A172 (cell line): Measurements from ENCODE around the gene GOLGA3. TPM values are rescaled to one million over a fixed set of nuclear protein-coding genes. Genes with fewer than 3 reads are reported as not detected.
"Not testable (repeated sequence)": the region's sequence is repeated elsewhere in the genome, so short reads cannot be mapped to it uniquely, and the experiment has no call there.

Source experiments
- DNase-seq: peaks from one replicate; pipeline ENCODE4 v3.0.0-alpha.2; 2015; ENCODE audit warnings: low spot score
- total RNA-seq: library from RNA; depleted of rRNA; stranded (reverse); fragments of >200 nt; shearing (Covaris generic); gene quantifications from 2 replicates; pipeline ENCODE4 v1.2.3, GENCODE V29; 2014

The GOLGA3 gene
- total RNA-seq, 1 experiment from 2014 or later = 48.9 TPM

DNA sequence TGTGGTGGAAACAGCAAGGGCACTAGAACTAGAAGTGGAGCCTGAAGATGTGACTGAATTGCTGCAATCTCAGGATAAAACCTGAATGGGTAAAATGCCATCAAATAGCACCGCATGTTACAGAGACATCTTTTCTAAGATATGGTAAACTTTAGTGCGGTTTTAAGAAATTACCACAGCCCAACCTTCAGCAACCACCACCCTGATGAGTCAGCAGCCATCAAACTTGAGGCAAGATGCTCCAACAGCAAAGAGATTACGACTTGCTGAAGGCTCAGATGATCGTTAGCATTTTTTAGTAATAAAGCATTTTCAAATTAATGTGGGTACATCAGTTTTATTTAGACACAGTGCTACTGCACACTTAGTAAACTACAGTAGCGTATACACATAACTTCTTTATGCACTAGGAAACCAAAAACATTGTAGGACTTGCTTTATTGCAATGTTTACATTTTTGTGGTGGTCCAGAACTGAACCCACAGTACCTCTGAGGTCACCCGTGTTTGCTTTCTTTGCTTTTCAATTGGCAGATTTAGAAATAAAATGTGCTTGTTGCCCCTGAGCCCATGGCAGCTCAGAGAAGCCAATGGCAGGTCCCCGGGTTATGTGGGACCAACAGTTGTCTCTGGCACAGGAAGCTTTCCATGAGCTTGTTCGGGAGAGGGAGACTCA is 15.9 kb downstream of the GOLGA3 start:
- DNase-seq = peak; percentile 72

DNA sequence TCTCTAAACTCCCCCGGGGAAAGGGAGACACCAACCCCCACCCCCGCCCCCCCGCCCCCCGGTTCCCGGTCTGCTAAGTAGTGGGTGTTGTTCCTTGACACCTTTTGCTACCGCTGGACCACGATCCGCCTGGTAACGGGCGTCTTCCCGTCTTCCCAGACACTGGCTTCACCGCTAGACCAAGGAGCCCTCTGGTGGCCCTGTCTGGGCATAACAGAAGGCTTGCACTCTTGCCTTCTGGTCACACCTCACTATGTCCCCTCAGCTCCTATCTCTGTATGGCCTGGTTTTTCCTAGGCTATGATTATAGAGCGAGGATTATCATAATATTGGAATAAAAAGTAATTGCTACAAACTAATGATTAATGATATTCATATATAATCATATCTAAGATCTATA is 19.3 kb downstream of the GOLGA3 start:
- peak; percentile 15 for DNase-seq

DNA sequence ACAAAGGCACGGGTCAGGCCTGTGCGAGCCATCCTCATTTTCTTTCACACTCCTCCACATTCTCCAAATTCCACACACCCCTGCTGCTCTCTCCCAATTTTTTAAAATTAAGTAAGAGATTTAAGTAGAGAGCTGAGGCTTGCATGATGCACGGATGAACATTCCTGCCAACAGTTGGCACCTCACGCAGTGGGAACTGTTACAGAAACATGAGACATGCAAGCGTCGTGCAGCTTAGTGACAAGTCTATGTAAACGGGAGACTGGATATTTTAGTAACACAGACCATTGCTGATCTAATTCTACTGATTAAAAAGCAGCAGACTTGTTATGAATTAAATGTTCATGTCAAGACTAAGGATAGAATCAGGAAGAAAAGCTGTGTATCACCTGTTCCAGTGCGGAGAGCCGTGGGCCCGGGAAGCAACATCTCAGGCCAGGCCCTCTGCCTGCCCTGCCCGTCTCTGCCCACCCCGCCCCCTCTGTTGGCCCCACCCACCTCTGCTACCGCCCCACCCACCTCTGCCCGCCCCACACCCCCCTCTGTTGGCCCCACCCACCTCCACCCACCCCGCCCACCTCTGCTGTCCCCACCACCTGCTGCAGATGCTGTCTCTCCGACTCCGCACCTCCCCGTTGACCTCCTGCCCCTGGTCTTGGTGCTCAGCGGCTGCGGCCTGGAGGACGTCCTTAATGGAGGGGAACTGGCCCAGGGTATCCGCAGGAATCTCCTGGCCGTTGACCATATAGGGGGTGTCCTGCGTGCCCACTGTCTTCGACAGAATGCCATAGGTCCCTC is 21.2 kb downstream of the GOLGA3 start:
- no peak for DNase-seq

DNA sequence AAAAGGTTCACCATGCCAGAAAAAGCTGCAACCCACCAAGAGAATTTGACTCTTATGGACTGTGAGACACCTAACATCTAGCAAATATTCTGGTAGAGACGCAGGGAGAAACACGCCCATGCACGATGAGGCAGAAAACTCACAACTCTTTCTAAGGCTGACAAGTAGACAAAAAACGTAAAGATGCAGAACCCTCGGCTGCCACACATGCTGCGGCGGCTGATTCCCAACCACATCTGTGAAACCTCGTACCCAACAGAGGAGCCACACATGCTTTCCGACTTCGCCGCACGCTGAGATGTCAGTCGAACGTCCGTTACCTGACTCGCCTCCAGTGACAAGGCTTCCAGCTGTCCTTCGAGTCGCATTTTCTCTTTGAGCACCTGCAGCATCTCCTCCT is 21.8 kb downstream of the GOLGA3 start:
- DNase-seq = no peak

DNA sequence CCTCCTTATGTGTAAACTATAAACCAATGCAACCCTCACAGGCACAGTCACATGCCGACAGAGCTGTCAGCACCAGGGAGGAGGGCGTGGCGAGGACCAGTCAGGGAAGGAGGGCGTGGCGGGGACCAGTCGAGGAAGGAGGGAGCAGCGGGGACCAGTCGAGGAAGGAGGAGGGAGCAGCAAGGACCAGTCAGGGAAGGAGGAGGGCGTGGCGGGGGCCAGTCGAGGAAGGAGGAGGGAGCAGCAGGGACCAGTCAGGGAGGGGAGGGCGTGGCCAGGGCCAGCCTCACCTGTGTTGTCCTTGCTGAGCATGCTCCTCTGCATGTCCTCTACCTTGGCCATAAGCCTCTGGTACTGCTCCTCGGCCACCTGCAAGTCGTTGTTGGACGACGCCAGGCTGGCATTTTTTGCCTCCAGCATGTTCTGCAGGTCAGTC is 24.2 kb downstream of the GOLGA3 start:
- no peak for DNase-seq

DNA sequence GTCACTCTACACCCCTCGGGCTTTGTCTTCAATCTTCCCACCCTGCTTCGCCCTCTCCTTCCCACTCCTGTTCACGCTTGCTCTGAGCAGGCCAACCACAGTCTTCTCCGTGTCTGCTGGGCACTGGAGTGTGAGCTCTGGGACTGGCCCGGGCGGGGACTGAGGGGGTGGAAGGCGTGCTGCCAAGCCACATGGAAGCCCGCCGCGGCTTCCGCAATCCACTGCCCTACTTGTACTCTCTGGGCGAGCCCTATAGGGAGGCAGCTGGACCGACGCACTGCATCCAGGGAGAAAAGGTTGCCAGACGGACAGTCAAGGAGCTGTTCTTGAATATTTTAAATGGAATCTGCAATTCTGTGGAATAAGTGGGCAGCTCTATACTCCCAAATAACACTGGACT is 24.8 kb downstream of the GOLGA3 start:
- DNase-seq = no peak

DNA sequence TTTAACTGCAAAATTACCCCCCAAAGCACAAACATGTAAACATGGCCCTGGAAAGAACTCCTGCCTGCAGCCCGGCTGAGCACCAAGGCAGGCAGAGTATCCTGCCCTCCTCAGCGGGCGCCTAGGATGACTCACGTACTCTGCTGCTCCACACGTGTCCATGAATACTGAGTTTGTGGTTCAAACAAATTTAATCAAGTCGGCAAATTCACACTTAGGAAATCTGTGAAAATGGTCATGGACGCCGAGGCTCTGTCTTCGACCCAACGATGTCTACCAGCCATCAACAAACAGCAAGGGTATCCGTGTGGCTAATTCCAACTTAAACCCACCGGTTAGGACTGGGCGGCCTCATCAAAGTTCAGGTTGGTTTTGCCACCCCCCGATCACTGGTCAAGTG is 25.5 kb downstream of the GOLGA3 start:
- DNase-seq = no peak

DNA sequence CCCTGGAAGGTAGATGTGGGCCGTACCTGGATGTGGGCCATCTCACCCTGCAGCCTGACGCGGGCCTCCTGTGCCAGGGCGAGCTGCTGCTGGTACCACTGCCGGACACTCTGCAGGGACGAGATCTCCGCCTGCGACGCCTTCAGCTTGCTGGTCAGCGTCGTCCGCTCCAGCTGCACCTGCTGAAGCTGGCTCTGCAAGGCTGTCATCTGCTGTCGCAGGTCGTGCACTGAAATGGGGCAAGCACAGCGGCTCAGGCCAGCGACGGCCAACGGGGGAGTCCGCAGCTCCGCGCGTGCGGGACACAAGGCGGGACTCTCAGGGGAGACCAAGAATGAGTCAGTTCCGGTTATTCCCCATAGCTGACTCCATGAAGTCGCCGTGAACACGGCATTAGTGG is 26.9 kb downstream of the GOLGA3 start:
- no peak for DNase-seq

DNA sequence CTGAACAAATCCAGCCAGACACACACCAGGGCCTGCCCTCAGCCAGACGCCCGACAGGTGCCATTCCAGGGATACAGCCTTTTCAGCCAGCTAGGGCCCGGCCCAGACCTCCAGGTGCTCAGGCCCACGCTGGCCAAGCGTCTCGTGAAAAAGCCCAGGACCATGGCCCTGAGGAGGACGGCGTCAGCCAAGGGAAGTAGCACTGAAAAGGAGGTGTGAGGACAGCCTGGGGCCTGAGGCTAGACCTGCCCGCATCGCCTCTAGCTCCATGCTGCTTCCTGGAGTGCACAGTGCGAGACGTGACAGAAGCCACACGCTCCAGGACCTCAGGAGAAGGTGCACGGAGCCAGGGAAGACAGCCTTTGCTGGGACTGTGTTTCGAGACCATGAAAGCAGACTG is 29.8 kb downstream of the GOLGA3 start:
- no peak for DNase-seq

DNA sequence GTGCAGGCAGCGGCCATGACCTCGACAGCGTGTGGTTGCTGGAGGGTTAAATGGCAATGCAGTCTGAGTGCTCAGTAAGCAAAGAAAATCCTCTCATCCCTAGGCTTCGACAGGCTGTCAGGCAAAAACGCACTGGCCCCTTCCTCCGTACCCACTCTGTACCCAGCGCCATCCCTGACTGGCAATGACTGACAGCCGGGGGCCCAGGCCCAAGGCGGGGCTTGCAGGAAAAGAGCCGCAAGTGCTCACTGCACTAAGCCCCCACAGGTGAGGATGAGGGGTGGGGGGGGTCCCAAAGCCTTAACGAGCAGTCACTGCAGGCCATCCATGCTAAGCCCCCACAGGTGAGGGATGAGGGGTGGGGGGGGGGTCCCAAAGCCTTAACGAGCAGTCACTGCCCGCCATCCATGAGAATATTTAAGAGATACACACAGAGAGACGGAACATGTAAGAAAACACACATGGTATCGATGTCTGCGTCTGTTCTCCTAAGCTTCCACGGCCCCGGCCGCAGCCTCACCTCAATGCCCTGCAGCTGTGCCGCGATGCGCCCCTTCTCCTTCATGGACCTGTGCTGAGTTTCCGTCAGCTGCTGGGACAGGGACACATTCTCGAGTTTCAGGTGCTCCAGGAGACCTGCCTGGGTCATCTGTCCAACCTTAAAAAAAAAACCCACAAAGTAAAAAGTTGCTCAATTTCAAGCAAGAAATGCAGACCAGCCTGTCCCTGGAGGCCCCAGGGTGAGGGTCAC is 30.7 kb downstream of the GOLGA3 start:
- DNase-seq = no peak

DNA sequence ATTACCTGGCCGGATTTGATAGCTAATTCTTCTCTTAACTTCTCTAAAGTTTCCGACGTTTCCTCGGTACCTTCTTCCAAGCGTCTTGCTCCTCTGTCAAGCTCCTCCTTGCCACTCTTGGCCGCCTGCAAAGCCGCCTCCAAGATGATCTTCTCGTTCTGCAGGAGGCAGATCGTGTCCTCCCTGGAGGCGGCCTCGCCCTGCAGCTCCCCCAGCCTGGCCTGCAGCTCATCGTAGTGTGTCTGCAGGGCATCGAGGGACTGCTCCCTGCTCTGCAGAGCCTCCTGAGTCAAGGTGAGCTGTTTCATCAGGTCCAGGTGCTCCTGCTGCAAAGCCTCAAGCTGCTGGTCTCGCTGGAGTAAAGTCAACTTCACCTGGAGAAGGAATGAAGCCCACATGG is 32.8 kb downstream of the GOLGA3 start:
- DNase-seq = no peak

DNA sequence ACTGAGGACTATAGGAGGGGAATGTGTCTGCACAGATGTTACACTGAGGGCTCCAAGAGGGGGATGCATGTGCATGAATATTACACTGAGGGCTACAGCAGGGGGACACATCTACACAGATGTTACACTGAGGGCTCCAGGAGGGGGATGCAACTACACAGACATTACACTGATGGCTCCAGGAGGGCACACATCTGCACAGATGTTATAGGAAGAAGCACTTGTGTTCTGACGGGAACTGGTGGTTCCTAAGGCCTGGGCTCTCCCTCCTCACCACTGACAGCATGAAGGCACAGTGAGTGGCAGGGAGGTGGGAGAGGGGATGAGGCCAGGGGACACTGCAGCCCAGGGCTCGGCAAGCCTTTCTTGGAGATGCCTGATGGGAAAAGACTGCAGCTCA is 36.7 kb downstream of the GOLGA3 start:
- not testable (repeated sequence) for DNase-seq

DNA sequence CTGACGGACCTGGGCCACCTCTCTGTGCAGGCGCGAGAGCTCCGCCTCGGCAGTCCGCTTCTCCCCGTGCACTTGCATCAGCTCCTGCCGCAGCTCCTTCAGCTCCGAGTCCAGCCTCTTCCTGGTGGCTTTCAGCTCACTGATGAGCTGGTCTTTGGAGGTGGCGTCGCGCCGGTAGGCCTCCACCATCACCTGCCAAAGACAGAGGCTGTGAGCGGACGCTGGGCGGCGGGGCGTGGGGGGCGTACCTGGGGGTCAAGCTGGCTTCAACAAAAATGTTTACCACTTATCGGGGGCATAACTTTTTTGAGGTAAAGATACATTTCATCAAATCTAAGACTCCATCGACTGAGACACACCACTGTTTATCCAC is 39.6 kb downstream of the GOLGA3 start:
- no peak for DNase-seq

DNA sequence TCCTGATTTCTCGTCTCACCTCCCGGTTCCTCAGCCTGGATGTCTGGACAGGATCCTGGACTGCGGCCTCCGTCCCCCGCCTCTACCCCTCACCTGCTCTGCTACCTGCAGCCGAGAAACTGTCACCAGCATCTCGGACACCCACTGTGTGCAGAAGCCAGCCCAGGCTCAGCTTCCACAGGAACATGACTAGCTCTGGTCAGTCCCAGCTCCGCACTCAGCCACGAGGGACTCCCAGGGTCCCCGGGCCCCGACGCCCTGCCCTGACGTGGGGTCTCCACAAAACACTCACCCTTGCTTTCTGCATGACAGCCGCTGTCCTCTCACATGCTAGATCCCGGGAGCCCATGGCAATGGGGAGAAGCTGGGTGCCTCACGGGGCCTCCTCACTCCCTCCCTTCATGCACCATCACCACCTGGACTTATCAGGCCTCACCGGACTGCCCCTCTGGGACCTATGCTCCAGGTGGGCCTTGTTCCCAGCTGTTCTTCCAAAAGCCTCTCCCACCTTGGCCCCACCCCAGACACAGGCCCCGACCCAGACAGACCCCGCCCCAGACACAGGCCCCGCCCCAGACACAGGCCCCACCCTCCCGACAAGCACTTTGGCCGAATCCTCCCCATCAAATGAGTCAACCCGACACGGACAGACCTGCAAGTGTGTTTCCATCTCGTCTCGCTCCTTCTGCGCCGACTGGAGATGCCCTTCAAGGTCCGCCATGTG is 40.1 kb downstream of the GOLGA3 start:
- no peak for DNase-seq

DNA sequence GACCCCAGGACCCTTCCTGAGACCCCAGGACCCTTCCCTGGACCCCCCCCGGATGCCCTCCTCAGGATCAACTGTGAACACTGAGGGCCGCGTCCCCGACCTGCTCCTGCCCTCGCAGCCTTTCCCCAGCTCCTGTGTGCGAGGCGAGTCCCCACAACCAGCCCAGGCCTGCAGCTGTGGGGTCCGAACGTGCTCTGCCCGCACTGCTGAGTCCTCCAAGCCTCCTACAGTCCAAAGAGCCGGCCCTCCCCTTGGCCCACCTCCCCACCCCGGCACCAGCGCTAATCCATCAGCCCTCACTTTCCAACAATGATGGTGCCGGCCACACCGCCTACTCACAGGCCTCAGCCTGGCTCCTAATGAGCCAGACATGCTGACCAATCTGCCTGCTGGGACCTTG is 40.8 kb downstream of the GOLGA3 start:
- DNase-seq = no peak

DNA sequence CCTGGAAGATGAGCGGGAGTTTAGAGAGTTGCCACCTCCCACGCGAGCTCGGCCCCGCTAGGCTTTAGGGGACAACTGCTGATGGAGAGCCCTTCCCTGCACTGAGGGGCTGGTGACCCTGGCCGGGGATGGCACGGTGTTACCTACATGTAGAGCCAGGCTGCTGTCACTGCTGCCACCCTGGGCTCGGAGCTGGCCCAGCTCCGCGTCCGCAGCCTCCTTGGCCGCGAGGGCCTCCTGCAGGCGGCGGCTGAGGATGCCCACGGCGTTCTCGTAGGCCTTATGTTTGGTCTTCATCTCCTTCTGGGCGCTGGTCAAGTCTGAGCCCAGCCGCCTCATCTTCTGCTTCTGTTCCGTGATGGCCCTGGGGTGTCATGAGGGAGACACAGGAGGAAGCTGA is 42.5 kb downstream of the GOLGA3 start:
- DNase-seq = no peak

DNA sequence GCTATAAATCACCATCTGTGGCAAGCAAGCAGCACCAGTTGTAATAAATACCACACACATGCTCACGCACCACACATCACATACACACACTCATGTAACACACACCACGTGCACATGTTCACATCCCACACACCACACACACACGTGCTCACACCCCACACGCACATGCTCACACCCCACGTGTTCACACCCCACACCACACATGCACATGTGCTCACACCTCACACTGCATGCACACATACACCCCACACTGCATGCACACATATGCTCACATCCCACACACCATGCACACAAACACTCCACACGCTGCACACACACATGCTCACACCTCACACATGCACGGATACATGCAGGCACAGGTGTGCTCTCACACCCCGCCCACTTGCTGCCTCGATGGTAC is 44.1 kb downstream of the GOLGA3 start:
- DNase-seq = no peak

DNA sequence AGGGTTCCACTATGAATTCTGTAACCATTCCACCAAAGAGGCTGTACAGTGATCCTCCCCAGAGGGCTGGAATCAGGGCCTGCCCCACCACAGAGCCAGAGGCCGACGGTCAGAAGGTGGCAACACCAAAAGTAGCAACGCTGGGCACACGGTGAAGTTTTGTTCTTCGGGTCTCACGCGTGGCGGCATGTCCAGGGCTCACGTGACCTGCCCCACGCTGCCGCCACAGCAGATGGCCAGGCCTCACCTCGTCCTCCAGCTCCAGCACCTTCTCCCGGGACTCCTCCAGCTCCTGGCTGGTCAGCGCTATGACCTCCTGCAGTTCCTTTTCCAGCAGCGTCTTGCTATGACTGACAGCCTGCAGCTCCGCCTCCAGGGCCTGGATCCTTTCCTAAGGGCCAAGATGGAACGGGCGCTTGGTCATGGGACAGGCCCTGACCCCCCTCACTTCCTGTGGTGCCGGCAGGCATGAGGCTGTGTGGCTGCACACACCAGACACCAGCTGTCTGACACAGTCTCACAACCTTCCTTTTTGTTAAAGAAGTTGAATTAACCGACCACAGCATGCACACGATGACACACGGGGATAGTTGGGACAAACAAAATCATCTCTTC is 44.6 kb downstream of the GOLGA3 start:
- no peak for DNase-seq

DNA sequence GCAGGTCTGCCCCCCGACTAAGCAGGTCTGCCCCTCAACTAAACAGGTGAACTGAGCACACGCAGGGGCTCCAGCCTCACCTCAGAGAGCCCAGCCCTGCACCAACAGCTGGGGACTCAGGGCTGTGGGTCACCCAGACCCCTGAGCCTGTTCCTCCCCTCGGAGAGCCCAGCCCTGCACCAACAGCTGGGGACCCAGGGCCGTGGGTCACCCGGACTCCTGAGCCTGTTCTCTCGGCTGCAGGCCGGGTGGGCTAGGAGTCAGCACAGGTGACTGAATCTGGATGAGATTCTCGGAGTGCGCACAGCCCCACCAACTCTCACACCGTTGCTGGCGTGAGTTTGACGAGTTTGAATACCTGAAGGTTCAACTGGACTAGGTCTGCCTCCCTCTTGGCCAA is 46.7 kb downstream of the GOLGA3 start:
- DNase-seq = no peak

DNA sequence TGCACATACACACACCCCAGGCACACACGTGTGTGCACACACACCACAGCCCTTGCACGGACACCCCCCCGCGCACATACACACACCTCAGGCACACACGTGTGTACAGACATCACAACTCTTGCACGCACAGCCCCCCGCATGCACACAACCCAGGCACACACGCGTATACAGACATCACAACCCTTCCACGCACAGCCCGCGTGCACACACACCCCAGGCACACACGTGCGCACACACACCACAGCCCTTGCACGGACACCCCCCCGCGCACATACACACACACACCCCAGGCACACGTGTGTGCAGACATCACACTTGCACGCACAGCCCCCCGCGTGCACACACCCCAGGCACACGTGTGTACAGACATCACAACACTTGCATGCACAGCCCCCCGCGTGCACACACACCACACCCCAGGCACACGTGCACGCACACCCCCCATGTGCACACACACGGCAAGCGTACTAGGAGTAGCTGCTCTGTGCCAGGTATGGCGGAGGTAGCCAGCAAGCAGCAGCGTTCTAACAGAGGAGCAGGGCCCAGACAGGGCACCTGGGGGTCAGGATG is 48.8 kb downstream of the GOLGA3 start:
- no peak for DNase-seq

DNA sequence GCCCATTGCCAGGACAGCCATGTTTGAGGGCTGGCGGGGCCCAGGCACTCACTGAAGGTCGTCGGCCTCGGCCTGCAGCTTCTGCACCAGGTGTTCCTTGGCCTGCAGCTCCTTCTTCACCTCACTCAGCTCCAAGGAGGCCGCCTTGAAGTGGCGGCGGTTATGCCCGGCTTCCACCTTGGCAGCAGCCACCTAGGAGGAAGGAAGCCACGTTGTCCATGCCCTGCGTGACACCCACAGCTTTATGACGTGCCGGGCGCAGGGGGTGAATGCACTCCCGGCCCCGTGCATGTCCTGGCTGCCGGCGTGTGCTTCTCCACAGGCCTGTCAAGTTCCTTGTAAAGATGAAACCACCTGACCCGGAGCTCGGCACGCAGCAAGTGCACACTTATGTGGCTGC is 51.1 kb downstream of the GOLGA3 start:
- DNase-seq = no peak
